Endometrium (tissue), 2 donors: ENCODE data around the gene SHROOM4.

Experiments used
- FAIRE-seq: peaks from 2 replicates; lab custom pipeline; 2012; peaks lifted over from hg19 to GRCh38; lab: Jason Lieb, UNC
- donor health status: control.
- donor health status: control.

SHROOM4 gene

GRCh38 chrX:50776248-50776647, 37.7 kb downstream of the SHROOM4 start:
- no peak for FAIRE-seq

GRCh38 chrX:50771382-50771781, 42.6 kb downstream of the SHROOM4 start:
- no peak for FAIRE-seq

GRCh38 chrX:50770702-50771101, 43.3 kb downstream of the SHROOM4 start:
- no peak for FAIRE-seq

- FAIRE-seq: no peak
Observed at GRCh38 chrX:50769389-50770063, 44.5 kb downstream of the SHROOM4 start.

GRCh38 chrX:50768801-50769200, 45.2 kb downstream of the SHROOM4 start:
- no peak for FAIRE-seq

GRCh38 chrX:50765986-50766385, 48.0 kb downstream of the SHROOM4 start:
- FAIRE-seq: no peak

GRCh38 chrX:50762578-50762977, 51.4 kb downstream of the SHROOM4 start:
- no peak for FAIRE-seq

GRCh38 chrX:50756276-50756675, 57.7 kb downstream of the SHROOM4 start:
- FAIRE-seq: no peak

- no peak for FAIRE-seq
Observed at GRCh38 chrX:50751091-50751490, 62.9 kb downstream of the SHROOM4 start.

GRCh38 chrX:50747471-50747900, 66.5 kb downstream of the SHROOM4 start:
- FAIRE-seq: no peak

- no peak for FAIRE-seq
Observed at GRCh38 chrX:50736656-50737055, 77.3 kb downstream of the SHROOM4 start.

- FAIRE-seq: no peak
Observed at GRCh38 chrX:50726296-50726695, 87.7 kb downstream of the SHROOM4 start.

- FAIRE-seq: no peak
Observed at GRCh38 chrX:50725310-50725709, 88.7 kb downstream of the SHROOM4 start.

GRCh38 chrX:50723006-50723405, 91.0 kb downstream of the SHROOM4 start:
- FAIRE-seq: no peak

GRCh38 chrX:50721764-50722521, 92.1 kb downstream of the SHROOM4 start:
- FAIRE-seq: no peak

- no peak for FAIRE-seq
Observed at GRCh38 chrX:50719614-50720013, 94.4 kb downstream of the SHROOM4 start.

GRCh38 chrX:50718776-50719175, 95.2 kb downstream of the SHROOM4 start:
- no peak for FAIRE-seq

- no peak for FAIRE-seq
Observed at GRCh38 chrX:50716706-50717105, 97.3 kb downstream of the SHROOM4 start.

GRCh38 chrX:50712777-50713176, 101.2 kb downstream of the SHROOM4 start:
- FAIRE-seq: no peak

GRCh38 chrX:50711907-50712306, 102.1 kb downstream of the SHROOM4 start:
- FAIRE-seq: no peak

GRCh38 chrX:50707955-50708699, 105.9 kb downstream of the SHROOM4 start:
- FAIRE-seq: no peak

GRCh38 chrX:50707405-50707804, 106.6 kb downstream of the SHROOM4 start:
- FAIRE-seq: no peak

GRCh38 chrX:50705042-50705441, 109.0 kb downstream of the SHROOM4 start:
- no peak for FAIRE-seq
